GM12878 (cell line): ENCODE measurements around the gene DNAH8. TPM values are rescaled to one million over a fixed set of nuclear protein-coding genes. Genes with fewer than 3 reads are reported as not detected.
A peak's percentile ranks its signal among the peaks of the same experiment; 100 is the strongest.

Experiments
- CHD2 ChIP-seq: IDR thresholded peaks from 2 replicates; pipeline ENCODE4 v1.6.1; 2011; ENCODE audit warnings: low read depth, low read length, improper control_type of control experiment, borderline replicate concordance
- DPF2 ChIP-seq: fragments of 450-650 bp; IDR thresholded peaks from 2 replicates; pipeline ENCODE4 v1.6.1; 2017; ENCODE audit warnings: mild to moderate bottlenecking
- EZH2 ChIP-seq: IDR thresholded peaks from 2 replicates; pipeline ENCODE4 v1.6.1; 2012; ENCODE audit warnings: low read depth, mild to moderate bottlenecking, control low read depth, inconsistent platforms, low read length, borderline replicate concordance; ENCODE audit not compliant: control insufficient read depth
- HDAC6 ChIP-seq: fragments of 200-600 bp; sonication (generic); IDR thresholded peaks from one replicate; pipeline ENCODE4 v1.8.0; 2017; ENCODE audit warnings: antibody characterized with exemption; ENCODE audit not compliant: unreplicated experiment
- JUNB ChIP-seq: IDR thresholded peaks from 2 replicates; pipeline ENCODE4 v1.6.1; 2016; ENCODE audit warnings: antibody characterized with exemption, mild to moderate bottlenecking
- KDM1A ChIP-seq: fragments of 200-600 bp; sonication (generic); IDR thresholded peaks from 2 replicates; pipeline ENCODE4 v1.6.1; 2016; ENCODE audit warnings: borderline replicate concordance
- NBN ChIP-seq: fragments of 450-650 bp; IDR thresholded peaks from 2 replicates; pipeline ENCODE4 v1.6.1; 2016
- NR2F1 ChIP-seq: fragments of 450-650 bp; conservative IDR thresholded peaks from 2 replicates; pipeline ENCODE4 v1.6.1; 2017; ENCODE audit warnings: mild to moderate bottlenecking
- RB1 ChIP-seq: fragments of 450-650 bp; formaldehyde crosslinking; IDR thresholded peaks from 2 replicates; pipeline ENCODE4 v1.6.1; 2017; ENCODE audit warnings: mild to moderate bottlenecking, borderline replicate concordance
- SIN3A ChIP-seq: IDR thresholded peaks from 2 replicates; pipeline ENCODE4 v1.6.1; 2012; ENCODE audit warnings: low read depth, low read length, improper control_type of control experiment
- SUPT20H ChIP-seq: IDR thresholded peaks from 2 replicates; pipeline ENCODE4 v1.6.1; 2011; ENCODE audit warnings: low read depth, mild to moderate bottlenecking, low read length, moderate library complexity, borderline replicate concordance; ENCODE audit not compliant: control insufficient read depth
- ZBED1 ChIP-seq: IDR thresholded peaks from 2 replicates; pipeline ENCODE4 v1.6.1; 2016; ENCODE audit warnings: borderline replicate concordance
- ZNF384 ChIP-seq: IDR thresholded peaks from 2 replicates; pipeline ENCODE4 v1.6.1; 2012; ENCODE audit warnings: low read depth, mild to moderate bottlenecking, low read length, improper control_type of control experiment, borderline replicate concordance
- polyA plus RNA-seq, 11 experiments: library from polyadenylated mRNA; depleted of rRNA in 4 of 11; unstranded in 6 of 11; stranded (reverse) in 5 of 11; fragments of >200 nt; fragmentation: Nextera tagmentation in 4 of 11; fragmentation: Illumina TruSeq in 1 of 11; extraction: Ambion mirVana in 4 of 11; extraction: Trizol in 1 of 11; gene quantifications; 1 replicate in 1 of 11; 2 replicates in 10 of 11; pipeline versions ENCODE4 v1.2.1 to v1.2.3, GENCODE V29; 2011 to 2016; ENCODE audit warnings: inconsistent platforms in 2 of 11, missing spikeins in 2 of 11, low read depth in 1 of 11
- total RNA-seq, 4 experiments: library from RNA; depleted of rRNA in 3 of 4; stranded (reverse); fragments of >200 nt in 3 of 4; fragmentation: Illumina TruSeq in 1 of 4; extraction: Trizol in 1 of 4; gene quantifications; 2 replicates each; pipeline versions ENCODE4 v1.2.1 to v1.2.3, GENCODE V29; 2013 to 2021
- TF ChIP-seq, protein P1 (sequence below): fragments of 450-650 bp; formaldehyde crosslinking; IDR thresholded peaks from 2 replicates; pipeline ENCODE4 v1.4.0; 2022; ENCODE audit warnings: mild to moderate bottlenecking, moderate library complexity
- TF ChIP-seq, protein P2 (sequence below): IDR thresholded peaks from 2 replicates; pipeline ENCODE4 v1.6.1; 2012; ENCODE audit warnings: mild to moderate bottlenecking, low read depth, low read length
- TF ChIP-seq, protein P3 (sequence below): fragments of 450-650 bp; IDR thresholded peaks from 2 replicates; pipeline ENCODE4 v1.6.1; 2017; ENCODE audit warnings: low read depth, mild to moderate bottlenecking, moderate library complexity
- TF ChIP-seq, protein P4 (sequence below): fragments of 450-650 bp; IDR thresholded peaks from 2 replicates; pipeline ENCODE4 v1.6.1; 2017; ENCODE audit warnings: borderline replicate concordance
- TF ChIP-seq, protein P5 (sequence below): fragments of 450-650 bp; IDR thresholded peaks from 2 replicates; pipeline ENCODE4 v1.6.1; 2018; ENCODE audit warnings: borderline replicate concordance, mild to moderate bottlenecking; ENCODE audit not compliant: partially characterized antibody

Gene DNAH8
- total and polyA plus RNA-seq, 10 of the 15 experiments (the other 5 are each of a cell fraction or from before 2014, with no cell fraction given) = 0.02 to 0.34 (median 0.10) TPM; not detected in 3

DNA sequence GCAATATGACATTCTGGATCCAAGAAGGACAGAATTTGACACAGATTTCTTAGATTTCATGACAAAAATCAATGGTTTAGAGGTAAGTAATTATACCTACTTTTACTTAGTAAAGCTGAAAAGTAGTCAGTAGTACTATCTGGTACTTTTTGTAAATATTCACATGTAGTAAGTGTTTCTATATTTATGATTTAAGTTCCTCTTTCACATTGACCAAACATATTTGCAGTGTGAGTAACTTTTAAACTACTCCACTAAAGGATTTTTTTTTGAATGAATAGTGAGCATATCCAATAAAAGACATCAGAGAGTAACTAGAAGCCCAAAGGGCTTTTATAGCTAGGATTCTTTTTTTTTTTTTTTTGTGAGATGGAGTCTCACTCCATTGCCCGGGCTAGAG is 60.8 kb downstream of the DNAH8 start (continued):
- TF ChIP-seq, protein P1, sequence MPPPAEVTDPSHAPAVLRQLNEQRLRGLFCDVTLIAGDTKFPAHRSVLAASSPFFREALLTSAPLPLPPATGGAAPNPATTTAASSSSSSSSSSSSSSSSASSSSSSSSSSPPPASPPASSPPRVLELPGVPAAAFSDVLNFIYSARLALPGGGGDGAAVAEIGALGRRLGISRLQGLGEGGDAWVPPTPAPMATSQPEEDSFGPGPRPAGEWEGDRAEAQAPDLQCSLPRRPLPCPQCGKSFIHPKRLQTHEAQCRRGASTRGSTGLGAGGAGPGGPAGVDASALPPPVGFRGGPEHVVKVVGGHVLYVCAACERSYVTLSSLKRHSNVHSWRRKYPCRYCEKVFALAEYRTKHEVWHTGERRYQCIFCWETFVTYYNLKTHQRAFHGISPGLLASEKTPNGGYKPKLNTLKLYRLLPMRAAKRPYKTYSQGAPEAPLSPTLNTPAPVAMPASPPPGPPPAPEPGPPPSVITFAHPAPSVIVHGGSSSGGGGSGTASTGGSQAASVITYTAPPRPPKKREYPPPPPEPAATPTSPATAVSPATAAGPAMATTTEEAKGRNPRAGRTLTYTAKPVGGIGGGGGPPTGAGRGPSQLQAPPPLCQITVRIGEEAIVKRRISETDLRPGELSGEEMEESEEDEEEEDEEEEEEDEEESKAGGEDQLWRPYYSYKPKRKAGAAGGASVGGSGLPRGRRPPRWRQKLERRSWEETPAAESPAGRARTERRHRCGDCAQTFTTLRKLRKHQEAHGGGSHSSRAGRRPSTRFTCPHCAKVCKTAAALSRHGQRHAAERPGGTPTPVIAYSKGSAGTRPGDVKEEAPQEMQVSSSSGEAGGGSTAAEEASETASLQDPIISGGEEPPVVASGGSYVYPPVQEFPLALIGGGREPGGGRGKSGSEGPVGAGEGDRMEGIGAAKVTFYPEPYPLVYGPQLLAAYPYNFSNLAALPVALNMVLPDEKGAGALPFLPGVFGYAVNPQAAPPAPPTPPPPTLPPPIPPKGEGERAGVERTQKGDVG (CRISPR knock-in tag) = no peak
- no peak for TF ChIP-seq ZBED1
- TF ChIP-seq ZNF384 = peak; percentile 32; the same call in 1 of the 2 replicates
- no peak for TF ChIP-seq RB1
- no peak for TF ChIP-seq EZH2
- TF ChIP-seq, protein P2, sequence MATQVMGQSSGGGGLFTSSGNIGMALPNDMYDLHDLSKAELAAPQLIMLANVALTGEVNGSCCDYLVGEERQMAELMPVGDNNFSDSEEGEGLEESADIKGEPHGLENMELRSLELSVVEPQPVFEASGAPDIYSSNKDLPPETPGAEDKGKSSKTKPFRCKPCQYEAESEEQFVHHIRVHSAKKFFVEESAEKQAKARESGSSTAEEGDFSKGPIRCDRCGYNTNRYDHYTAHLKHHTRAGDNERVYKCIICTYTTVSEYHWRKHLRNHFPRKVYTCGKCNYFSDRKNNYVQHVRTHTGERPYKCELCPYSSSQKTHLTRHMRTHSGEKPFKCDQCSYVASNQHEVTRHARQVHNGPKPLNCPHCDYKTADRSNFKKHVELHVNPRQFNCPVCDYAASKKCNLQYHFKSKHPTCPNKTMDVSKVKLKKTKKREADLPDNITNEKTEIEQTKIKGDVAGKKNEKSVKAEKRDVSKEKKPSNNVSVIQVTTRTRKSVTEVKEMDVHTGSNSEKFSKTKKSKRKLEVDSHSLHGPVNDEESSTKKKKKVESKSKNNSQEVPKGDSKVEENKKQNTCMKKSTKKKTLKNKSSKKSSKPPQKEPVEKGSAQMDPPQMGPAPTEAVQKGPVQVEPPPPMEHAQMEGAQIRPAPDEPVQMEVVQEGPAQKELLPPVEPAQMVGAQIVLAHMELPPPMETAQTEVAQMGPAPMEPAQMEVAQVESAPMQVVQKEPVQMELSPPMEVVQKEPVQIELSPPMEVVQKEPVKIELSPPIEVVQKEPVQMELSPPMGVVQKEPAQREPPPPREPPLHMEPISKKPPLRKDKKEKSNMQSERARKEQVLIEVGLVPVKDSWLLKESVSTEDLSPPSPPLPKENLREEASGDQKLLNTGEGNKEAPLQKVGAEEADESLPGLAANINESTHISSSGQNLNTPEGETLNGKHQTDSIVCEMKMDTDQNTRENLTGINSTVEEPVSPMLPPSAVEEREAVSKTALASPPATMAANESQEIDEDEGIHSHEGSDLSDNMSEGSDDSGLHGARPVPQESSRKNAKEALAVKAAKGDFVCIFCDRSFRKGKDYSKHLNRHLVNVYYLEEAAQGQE = no peak
- TF ChIP-seq HDAC6 = no peak
- 0 out of 2 replicates have a peak, but pooled peaks have one; percentile 29 for TF ChIP-seq DPF2
- TF ChIP-seq SIN3A = no peak
- TF ChIP-seq KDM1A = no peak
- TF ChIP-seq, protein P3, sequence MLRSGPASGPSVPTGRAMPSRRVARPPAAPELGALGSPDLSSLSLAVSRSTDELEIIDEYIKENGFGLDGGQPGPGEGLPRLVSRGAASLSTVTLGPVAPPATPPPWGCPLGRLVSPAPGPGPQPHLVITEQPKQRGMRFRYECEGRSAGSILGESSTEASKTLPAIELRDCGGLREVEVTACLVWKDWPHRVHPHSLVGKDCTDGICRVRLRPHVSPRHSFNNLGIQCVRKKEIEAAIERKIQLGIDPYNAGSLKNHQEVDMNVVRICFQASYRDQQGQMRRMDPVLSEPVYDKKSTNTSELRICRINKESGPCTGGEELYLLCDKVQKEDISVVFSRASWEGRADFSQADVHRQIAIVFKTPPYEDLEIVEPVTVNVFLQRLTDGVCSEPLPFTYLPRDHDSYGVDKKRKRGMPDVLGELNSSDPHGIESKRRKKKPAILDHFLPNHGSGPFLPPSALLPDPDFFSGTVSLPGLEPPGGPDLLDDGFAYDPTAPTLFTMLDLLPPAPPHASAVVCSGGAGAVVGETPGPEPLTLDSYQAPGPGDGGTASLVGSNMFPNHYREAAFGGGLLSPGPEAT = peak; percentile 72
- TF ChIP-seq, protein P4, sequence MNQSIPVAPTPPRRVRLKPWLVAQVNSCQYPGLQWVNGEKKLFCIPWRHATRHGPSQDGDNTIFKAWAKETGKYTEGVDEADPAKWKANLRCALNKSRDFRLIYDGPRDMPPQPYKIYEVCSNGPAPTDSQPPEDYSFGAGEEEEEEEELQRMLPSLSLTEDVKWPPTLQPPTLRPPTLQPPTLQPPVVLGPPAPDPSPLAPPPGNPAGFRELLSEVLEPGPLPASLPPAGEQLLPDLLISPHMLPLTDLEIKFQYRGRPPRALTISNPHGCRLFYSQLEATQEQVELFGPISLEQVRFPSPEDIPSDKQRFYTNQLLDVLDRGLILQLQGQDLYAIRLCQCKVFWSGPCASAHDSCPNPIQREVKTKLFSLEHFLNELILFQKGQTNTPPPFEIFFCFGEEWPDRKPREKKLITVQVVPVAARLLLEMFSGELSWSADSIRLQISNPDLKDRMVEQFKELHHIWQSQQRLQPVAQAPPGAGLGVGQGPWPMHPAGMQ = no peak
- TF ChIP-seq NR2F1 = no peak
- TF ChIP-seq, protein P5, sequence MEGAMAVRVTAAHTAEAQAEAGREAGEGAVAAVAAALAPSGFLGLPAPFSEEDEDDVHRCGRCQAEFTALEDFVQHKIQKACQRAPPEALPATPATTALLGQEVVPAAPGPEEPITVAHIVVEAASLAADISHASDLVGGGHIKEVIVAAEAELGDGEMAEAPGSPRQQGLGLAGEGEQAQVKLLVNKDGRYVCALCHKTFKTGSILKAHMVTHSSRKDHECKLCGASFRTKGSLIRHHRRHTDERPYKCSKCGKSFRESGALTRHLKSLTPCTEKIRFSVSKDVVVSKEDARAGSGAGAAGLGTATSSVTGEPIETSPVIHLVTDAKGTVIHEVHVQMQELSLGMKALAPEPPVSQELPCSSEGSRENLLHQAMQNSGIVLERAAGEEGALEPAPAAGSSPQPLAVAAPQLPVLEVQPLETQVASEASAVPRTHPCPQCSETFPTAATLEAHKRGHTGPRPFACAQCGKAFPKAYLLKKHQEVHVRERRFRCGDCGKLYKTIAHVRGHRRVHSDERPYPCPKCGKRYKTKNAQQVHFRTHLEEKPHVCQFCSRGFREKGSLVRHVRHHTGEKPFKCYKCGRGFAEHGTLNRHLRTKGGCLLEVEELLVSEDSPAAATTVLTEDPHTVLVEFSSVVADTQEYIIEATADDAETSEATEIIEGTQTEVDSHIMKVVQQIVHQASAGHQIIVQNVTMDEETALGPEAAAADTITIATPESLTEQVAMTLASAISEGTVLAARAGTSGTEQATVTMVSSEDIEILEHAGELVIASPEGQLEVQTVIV = no peak
- TF ChIP-seq JUNB = peak; percentile 68
- no peak for TF ChIP-seq NBN
- no peak for TF ChIP-seq CHD2
- TF ChIP-seq SUPT20H = no peak
